Thyroid gland (tissue), 4 donors: ENCODE data around the gene GLCCI1.

ENCODE experiments used
- POLR2A ChIP-seq, 2 donors: fragments of 450-650 bp; IDR thresholded peaks; one replicate each; pipeline ENCODE4 v1.6.1; 2017; ENCODE audit warnings: antibody characterized with exemption in 2 of 2, mild to moderate bottlenecking in 2 of 2, moderate library complexity in 1 of 2
- TF ChIP-seq, protein P1 (sequence below), 6 experiments: fragments of 200-600 bp in 3 of 6; fragments of 450-650 bp in 3 of 6; sonication (generic) in 3 of 6; IDR thresholded peaks; one replicate each; pipeline ENCODE4 v1.5.1; 2016 to 2019; ENCODE audit warnings: antibody characterized with exemption in 6 of 6, mild to moderate bottlenecking in 2 of 6, inconsistent platforms in 1 of 6, moderate library complexity in 1 of 6

DNA sequence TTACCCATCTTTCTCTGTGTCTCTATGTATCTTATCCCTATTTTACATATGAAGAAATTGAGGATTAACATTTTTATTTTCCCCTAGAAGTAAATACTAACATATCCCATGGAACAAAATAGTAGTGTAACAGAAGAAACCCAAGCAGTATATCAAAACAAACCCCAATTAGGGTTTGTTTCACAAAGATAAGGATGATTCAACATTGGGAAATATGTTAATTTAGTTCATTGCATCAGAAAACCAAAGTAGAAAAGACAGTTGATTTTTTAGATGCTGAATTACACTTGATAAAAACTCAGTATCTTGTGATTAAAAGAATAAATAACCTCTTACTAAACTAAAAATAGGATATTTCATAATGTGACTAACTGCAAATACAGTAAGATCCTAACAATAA is 87.8 kb downstream of the GLCCI1 start:
- TF ChIP-seq, protein P1, sequence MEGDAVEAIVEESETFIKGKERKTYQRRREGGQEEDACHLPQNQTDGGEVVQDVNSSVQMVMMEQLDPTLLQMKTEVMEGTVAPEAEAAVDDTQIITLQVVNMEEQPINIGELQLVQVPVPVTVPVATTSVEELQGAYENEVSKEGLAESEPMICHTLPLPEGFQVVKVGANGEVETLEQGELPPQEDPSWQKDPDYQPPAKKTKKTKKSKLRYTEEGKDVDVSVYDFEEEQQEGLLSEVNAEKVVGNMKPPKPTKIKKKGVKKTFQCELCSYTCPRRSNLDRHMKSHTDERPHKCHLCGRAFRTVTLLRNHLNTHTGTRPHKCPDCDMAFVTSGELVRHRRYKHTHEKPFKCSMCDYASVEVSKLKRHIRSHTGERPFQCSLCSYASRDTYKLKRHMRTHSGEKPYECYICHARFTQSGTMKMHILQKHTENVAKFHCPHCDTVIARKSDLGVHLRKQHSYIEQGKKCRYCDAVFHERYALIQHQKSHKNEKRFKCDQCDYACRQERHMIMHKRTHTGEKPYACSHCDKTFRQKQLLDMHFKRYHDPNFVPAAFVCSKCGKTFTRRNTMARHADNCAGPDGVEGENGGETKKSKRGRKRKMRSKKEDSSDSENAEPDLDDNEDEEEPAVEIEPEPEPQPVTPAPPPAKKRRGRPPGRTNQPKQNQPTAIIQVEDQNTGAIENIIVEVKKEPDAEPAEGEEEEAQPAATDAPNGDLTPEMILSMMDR (IDR thresholded peaks at IDR 0.05) = no peak
- no peak for TF ChIP-seq POLR2A (IDR thresholded peaks at IDR 0.05)
